Measurements from ENCODE around the gene MGAT4A. TPM values are rescaled to one million over a fixed set of nuclear protein-coding genes. Genes with fewer than 3 reads are reported as not detected.

MGAT4A gene
- total and polyA plus RNA-seq, 2 of the 8 experiments (the other 6 are each of a cell fraction or from before 2014, with no cell fraction given) = 1.4 to 7.7 TPM

DNA sequence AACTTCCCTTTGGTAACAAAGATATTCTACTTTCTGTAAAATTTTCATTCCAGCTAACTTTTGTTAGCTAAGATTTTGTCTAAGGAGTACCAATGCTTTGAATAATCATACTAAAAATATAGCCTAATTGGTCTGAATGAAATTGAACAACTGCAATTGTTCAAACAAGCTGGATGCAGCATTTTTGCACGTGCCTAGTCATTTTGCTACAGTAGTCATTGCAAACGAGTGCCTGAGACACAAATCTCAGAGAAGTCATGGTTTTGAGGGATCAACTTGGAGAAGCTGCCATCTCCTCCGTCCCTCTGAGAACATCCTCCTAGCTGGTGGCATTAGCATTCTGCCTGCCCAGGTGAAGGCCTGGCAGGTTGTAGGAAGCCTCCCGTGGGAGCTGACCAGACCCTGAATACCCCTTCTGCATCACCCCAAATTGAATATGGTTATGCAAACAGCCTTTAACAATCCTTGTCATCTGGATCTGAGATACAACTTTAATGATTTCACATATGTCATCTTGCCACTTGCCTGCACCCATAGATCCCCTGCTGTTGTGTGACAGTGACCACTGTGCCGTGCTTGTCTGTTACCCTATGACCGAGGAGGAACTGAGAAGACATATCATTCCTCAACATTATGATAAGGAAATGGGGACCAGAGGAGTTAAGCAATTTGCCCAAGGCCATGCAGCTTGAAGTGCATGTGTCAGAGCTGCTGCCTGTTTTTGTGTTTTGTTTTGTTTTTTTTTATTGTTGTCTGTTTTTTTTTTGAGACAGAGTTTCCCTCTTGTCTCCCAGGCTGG, 29.1 kb upstream of the MGAT4A start (continued):
- TF ChIP-seq SIX5 (IDR thresholded peaks at IDR 0.05; ENCODE audit: low read depth, low read length) (no peak), CREB1 (IDR thresholded peaks at IDR 0.05) (no peak), BRCA1 (IDR thresholded peaks at IDR 0.05; ENCODE audit: low read depth, low read length) (no peak), SIN3A (conservative IDR thresholded peaks at IDR 0.05 in 1 of 2, IDR thresholded peaks at IDR 0.05 in 1 of 2; ENCODE audit: low read depth in 1 of 2, low read length in 2 of 2) (no peak), TBP (IDR thresholded peaks at IDR 0.05; ENCODE audit: low read depth, low read length) (no peak), GABPA (IDR thresholded peaks at IDR 0.05; ENCODE audit: borderline replicate concordance, insufficient read depth, low read length) (no peak)

Data from H1 (cell line).